NB4 (cell line): ENCODE measurements around the gene KDM5C.

Experiments used
- DNase-seq: peaks from one replicate; pipeline ENCODE4 v3.0.0; 2010; ENCODE audit warnings: low read depth
- H3K4me3 ChIP-seq: one replicate; pipeline ENCODE4 v1.5.1; 2011; ENCODE audit warnings: mild to moderate bottlenecking, low read depth, low read length, moderate library complexity
- MYC ChIP-seq: IDR thresholded peaks from 2 replicates; pipeline ENCODE4 v1.6.1; 2011; ENCODE audit warnings: low read depth, low read length
- POLR2A ChIP-seq: IDR thresholded peaks from 2 replicates; pipeline ENCODE4 v1.6.1; 2011; ENCODE audit warnings: mild to moderate bottlenecking; ENCODE audit not compliant: insufficient read length; ENCODE audit errors: extremely low read depth
- TF ChIP-seq, protein P1 (sequence below): IDR thresholded peaks from 2 replicates; pipeline ENCODE4 v1.6.1; 2011; ENCODE audit warnings: low read depth, low read length
- TF ChIP-seq, protein P2 (sequence below): IDR thresholded peaks from one replicate; pipeline ENCODE4 v1.5.1; 2012; ENCODE audit warnings: low read depth, low read length

KDM5C gene

DNA sequence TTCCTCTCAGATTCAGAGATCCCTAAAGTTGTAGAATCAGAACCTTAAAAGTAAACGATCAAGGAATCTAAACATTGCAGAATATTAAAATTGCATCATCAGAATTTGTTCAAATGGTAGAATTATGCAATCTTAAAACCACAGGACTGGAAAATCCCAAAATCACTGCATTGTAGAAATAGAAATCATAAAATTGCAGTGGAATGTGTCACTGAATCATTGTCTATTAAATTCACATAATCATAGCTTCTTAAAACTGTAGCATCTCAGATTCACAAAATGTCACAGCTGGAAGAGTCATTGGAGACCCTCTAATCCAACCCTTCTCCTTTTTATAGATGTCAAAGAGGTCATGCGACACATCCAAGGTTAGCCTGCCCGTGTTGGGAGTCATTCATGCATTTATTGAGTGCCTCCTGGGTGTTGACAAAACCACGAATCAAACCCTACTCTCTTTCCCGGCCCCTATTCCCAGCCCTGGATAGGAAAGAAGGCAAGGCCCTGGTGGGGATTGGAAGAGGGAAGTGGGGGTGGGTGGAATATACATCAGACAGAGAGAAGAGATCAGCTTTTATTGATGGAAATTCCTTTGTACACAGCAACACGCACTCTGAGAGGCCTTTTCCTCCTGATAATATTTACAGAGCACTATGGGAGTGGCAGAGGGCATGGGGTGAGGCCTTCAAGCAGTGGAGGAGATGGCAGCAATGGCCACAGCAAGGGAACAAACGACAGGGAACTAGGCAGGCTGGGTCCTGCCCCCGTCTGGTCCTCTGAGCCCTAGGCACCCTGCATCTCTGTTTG lies 41.0 kb upstream of the KDM5C start:
- no peak for TF ChIP-seq POLR2A
- TF ChIP-seq, protein P1, sequence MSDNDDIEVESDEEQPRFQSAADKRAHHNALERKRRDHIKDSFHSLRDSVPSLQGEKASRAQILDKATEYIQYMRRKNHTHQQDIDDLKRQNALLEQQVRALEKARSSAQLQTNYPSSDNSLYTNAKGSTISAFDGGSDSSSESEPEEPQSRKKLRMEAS = no peak
- TF ChIP-seq MYC = no peak
- TF ChIP-seq, protein P2, sequence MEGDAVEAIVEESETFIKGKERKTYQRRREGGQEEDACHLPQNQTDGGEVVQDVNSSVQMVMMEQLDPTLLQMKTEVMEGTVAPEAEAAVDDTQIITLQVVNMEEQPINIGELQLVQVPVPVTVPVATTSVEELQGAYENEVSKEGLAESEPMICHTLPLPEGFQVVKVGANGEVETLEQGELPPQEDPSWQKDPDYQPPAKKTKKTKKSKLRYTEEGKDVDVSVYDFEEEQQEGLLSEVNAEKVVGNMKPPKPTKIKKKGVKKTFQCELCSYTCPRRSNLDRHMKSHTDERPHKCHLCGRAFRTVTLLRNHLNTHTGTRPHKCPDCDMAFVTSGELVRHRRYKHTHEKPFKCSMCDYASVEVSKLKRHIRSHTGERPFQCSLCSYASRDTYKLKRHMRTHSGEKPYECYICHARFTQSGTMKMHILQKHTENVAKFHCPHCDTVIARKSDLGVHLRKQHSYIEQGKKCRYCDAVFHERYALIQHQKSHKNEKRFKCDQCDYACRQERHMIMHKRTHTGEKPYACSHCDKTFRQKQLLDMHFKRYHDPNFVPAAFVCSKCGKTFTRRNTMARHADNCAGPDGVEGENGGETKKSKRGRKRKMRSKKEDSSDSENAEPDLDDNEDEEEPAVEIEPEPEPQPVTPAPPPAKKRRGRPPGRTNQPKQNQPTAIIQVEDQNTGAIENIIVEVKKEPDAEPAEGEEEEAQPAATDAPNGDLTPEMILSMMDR = no peak
- DNase-seq = no peak
- H3K4me3 ChIP-seq = no peak overlapping the region

DNA sequence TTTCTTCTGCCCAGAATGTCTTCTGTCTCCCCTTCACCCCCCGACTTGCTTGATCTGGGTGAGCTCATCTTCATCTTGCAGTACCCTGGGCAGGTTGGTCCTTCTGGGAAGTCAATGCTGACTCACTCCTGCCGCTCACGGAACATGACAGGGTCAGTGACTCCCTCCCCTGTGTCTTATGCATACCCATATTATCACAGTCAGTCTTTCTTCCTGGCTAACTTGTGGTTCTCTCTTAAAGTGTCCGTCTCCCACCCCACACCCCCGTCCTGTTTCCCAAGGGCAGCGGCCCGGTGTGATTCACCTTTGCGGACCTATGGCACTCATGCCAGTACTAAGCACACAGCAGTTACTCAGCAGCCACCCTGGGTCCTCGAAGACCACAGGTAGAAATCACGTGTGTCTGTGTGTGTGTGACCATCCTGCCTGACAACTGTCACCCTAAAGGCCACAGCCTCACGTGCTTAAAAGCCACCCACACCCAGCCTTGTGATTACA lies 38.6 kb upstream of the KDM5C start:
- peak; percentile 78 for DNase-seq
- H3K4me3 ChIP-seq = no peak overlapping the region

DNA sequence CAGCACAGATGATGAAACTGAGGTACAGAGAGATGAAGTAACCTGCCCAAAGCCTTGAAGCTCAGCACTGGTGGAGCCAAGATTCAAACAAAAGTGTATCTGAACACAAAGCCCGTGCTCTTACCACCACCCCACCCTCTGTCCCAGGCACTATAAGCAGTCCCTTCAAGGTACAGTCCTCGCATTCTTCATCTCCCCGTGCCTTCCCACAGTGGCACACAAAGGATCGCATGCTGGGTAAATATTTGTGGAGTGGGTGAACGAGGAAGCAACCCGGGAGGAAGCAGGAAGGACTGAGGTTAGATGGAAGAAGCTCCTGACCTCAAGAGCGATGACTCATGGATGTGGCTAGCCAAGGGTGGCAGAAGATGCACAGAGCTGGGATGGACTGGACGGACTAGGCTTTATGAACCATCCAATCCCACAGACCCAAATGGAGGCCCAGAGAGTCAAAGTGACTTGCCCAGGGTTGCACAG lies 37.9 kb upstream of the KDM5C start:
- DNase-seq = peak; percentile 85
- TF ChIP-seq POLR2A (no peak), MYC (no peak)
- TF ChIP-seq, protein P1 = no peak
- TF ChIP-seq, protein P2 = no peak
- peak overlapping the region; percentile 11 for H3K4me3 ChIP-seq

More for the DNA sequence above, 38.6 kb upstream of the KDM5C start:
- TF ChIP-seq, protein P1 = no peak
- TF ChIP-seq, protein P2 = no peak
- no peak for TF ChIP-seq POLR2A
- TF ChIP-seq MYC = no peak

DNA sequence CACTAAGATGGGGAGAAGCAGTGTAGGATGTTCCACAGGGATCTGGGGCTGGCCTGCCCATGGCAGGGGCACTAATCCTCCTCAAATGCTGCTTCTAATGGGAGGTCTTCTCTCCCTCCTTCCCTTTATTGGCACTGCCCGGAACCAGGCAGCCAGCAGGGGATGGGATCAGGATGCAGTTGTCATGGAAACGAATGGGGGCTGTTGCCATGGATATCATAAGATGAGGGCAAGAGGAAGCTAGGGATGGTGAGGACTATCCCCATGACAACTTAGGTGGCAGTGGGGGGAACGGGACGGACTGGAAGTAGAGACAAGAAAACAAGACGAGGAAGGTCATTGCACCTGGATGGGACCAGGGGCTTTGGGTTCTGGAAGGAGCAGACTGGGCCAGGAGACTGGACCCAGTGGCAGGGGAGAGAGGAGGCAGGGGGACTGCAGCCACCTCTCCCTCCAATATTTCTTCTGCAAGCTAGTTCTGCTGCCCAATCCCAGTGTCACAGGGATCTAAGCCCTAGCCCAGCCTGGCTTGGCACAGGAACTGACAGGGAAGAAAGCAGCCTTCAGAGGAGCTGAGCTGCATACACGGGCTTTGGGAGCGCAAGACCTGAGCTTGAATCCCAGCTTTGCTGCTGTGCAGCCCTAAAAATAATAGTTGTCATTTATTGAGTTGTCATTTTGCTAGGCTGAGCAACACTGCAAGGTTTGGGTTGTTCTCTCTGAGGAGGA lies 37.3 kb upstream of the KDM5C start:
- TF ChIP-seq MYC (no peak), POLR2A (no peak)
- TF ChIP-seq, protein P1 = no peak
- TF ChIP-seq, protein P2 = no peak
- DNase-seq = no peak
- H3K4me3 ChIP-seq = no peak overlapping the region

DNA sequence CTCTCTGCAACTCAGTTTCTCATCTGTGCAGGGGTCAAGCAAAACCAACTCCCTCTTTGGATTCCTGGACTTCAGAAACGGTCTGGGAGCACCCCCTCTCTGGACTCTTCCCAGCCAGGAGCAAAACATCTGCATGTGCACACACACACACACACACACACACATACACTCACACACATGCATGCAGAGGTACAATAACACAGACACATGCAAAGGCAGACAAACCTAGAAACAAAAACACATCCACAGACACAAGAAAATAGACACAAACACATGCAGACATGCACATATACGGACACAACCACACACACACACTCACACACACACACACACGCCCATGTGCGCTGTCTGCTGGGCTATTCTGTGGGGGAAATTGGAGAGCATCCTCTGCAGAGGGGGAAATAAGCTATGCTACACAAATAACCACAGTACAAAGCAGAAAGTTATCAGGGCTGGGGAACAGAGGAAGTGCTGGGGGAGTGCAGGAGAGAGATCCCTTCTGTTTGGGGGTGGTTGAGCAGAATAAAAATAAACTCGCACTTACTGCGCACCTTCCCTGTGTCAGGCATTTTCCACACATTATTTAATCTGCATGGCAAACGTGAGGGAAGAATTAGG lies 36.5 kb upstream of the KDM5C start:
- peak; percentile 51 for DNase-seq
- no peak for TF ChIP-seq POLR2A
- TF ChIP-seq, protein P2 = no peak
- no peak for TF ChIP-seq MYC
- TF ChIP-seq, protein P1 = no peak

More for the DNA sequence above, 36.5 kb upstream of the KDM5C start:
- no peak overlapping the region for H3K4me3 ChIP-seq
